ENCODE data around the gene PIK3C2G.

DNA sequence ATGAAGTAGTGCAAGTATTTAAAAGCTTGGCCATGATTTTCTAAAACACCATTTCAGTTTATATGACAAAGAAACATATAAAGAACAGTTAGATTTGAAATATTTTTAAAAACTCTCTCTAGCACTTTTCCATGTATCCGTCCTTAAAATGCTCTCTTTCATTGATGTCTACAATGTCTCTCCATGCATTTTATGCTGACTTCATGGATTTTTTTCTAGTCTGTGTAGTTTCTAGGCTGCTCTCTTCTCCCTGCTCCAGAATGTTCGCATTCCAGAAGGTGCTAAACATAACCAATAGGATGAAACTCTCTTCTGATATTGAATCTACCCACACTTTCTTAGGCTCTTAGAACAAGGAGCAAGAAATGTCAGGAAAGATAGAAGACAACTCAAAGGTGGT lies 351.7 kb downstream of the PIK3C2G start:
- TF ChIP-seq POLR2A (IDR thresholded peaks at IDR 0.05) = no peak
- TF ChIP-seq, protein P1, sequence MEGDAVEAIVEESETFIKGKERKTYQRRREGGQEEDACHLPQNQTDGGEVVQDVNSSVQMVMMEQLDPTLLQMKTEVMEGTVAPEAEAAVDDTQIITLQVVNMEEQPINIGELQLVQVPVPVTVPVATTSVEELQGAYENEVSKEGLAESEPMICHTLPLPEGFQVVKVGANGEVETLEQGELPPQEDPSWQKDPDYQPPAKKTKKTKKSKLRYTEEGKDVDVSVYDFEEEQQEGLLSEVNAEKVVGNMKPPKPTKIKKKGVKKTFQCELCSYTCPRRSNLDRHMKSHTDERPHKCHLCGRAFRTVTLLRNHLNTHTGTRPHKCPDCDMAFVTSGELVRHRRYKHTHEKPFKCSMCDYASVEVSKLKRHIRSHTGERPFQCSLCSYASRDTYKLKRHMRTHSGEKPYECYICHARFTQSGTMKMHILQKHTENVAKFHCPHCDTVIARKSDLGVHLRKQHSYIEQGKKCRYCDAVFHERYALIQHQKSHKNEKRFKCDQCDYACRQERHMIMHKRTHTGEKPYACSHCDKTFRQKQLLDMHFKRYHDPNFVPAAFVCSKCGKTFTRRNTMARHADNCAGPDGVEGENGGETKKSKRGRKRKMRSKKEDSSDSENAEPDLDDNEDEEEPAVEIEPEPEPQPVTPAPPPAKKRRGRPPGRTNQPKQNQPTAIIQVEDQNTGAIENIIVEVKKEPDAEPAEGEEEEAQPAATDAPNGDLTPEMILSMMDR (IDR thresholded peaks at IDR 0.05) = no peak

All from testis (tissue), 2 donors.